HUES48 (cell line): ENCODE measurements around the gene SPRED2.
"Not testable (repeated sequence)": the region's sequence is repeated elsewhere in the genome, so short reads cannot be mapped to it uniquely, and the experiment has no call there.

ENCODE experiments used
- H3K27ac ChIP-seq: one replicate; pipeline ENCODE4 v1.7.0; 2013; ENCODE audit warnings: low read depth, low read length, inconsistent platforms
- H3K27me3 ChIP-seq: 2 replicates; pipeline ENCODE4 v1.6.1; 2013; ENCODE audit warnings: mild to moderate bottlenecking, low read length; ENCODE audit not compliant: control insufficient read depth, insufficient read depth
- H3K36me3 ChIP-seq: 2 replicates; pipeline ENCODE4 v1.6.1; 2013; ENCODE audit warnings: low read length; ENCODE audit not compliant: control insufficient read depth, insufficient read depth
- H3K4me1 ChIP-seq: 2 replicates; pipeline ENCODE4 v1.6.1; 2013; ENCODE audit warnings: mild to moderate bottlenecking, low read length; ENCODE audit not compliant: control insufficient read depth, insufficient read depth
- H3K4me3 ChIP-seq: 2 replicates; pipeline ENCODE4 v1.5.1; 2013; ENCODE audit warnings: mild to moderate bottlenecking, low read depth, low read length
- H3K9ac ChIP-seq: 2 replicates; pipeline ENCODE4 v1.6.1; 2013; ENCODE audit warnings: mild to moderate bottlenecking, low read depth, low read length, moderate library complexity
- H3K9me3 ChIP-seq: 2 replicates; pipeline ENCODE4 v1.6.1; 2013; ENCODE audit warnings: low read length; ENCODE audit not compliant: control insufficient read depth, insufficient read depth

SPRED2 gene

GRCh38 chr2:65319072-65319673 is 113.2 kb downstream of the SPRED2 start:
- Histone ChIP-seq H3K9me3 (no peaks in the 10 kb centered on the region), H3K27ac (no peak overlapping the region), H3K4me1 (no peaks in the 10 kb centered on the region), H3K27me3 (no peaks in the 10 kb centered on the region), H3K36me3 (peaks cover 21% of the 10 kb centered on the region; the same call in 1 of the 2 replicates), H3K9ac (no peak overlapping the region), H3K4me3 (no peak overlapping the region)

- Histone ChIP-seq H3K27me3 (no peaks in the 10 kb centered on the region), H3K36me3 (peaks cover 33% of the 10 kb centered on the region), H3K9me3 (no peaks in the 10 kb centered on the region), H3K27ac (no peak overlapping the region), H3K4me3 (no peak overlapping the region), H3K4me1 (no peaks in the 10 kb centered on the region), H3K9ac (no peak overlapping the region)
Observed at GRCh38 chr2:65317841-65318240, 114.6 kb downstream of the SPRED2 start.

- H3K4me1 ChIP-seq, H3K9me3 ChIP-seq, H3K9ac ChIP-seq, H3K27ac ChIP-seq, H3K27me3 ChIP-seq, H3K4me3 ChIP-seq: not testable (repeated sequence)
- H3K36me3 ChIP-seq: peaks cover 38% of the 10 kb centered on the region
Observed at GRCh38 chr2:65317351-65317750, 115.0 kb downstream of the SPRED2 start.

- peaks cover 47% of the 10 kb centered on the region for H3K36me3 ChIP-seq
- no peak overlapping the region for H3K9ac ChIP-seq
- no peaks in the 10 kb centered on the region for H3K27me3 ChIP-seq
- H3K9me3 ChIP-seq: no peaks in the 10 kb centered on the region
- no peaks in the 10 kb centered on the region for H3K4me1 ChIP-seq
- no peak overlapping the region for H3K27ac ChIP-seq
- H3K4me3 ChIP-seq: no peak overlapping the region
Observed at GRCh38 chr2:65316072-65316471, 116.3 kb downstream of the SPRED2 start.

GRCh38 chr2:65314801-65315441 is 117.5 kb downstream of the SPRED2 start:
- H3K27ac ChIP-seq: no peak overlapping the region
- H3K4me1 ChIP-seq: no peaks in the 10 kb centered on the region
- no peak overlapping the region for H3K9ac ChIP-seq
- peaks cover 47% of the 10 kb centered on the region for H3K36me3 ChIP-seq
- no peaks in the 10 kb centered on the region for H3K9me3 ChIP-seq
- H3K4me3 ChIP-seq: no peak overlapping the region
- no peaks in the 10 kb centered on the region for H3K27me3 ChIP-seq

GRCh38 chr2:65313954-65314256 is 118.5 kb downstream of the SPRED2 start:
- Histone ChIP-seq H3K9me3 (no peaks in the 10 kb centered on the region), H3K4me1 (no peaks in the 10 kb centered on the region), H3K27ac (no peak overlapping the region), H3K4me3 (no peak overlapping the region), H3K9ac (no peak overlapping the region), H3K27me3 (no peaks in the 10 kb centered on the region), H3K36me3 (peaks cover 47% of the 10 kb centered on the region)

- H3K4me1 ChIP-seq: no peaks in the 10 kb centered on the region
- no peaks in the 10 kb centered on the region for H3K9me3 ChIP-seq
- no peak overlapping the region for H3K4me3 ChIP-seq
- H3K9ac ChIP-seq: no peak overlapping the region
- peaks cover 47% of the 10 kb centered on the region for H3K36me3 ChIP-seq
- no peak overlapping the region for H3K27ac ChIP-seq
- H3K27me3 ChIP-seq: no peaks in the 10 kb centered on the region
Observed at GRCh38 chr2:65313126-65313953, 119.1 kb downstream of the SPRED2 start.

- H3K9me3 ChIP-seq: no peaks in the 10 kb centered on the region
- no peak overlapping the region for H3K9ac ChIP-seq
- peaks cover 45% of the 10 kb centered on the region for H3K36me3 ChIP-seq
- no peak overlapping the region for H3K27ac ChIP-seq
- H3K27me3 ChIP-seq: no peaks in the 10 kb centered on the region
- H3K4me1 ChIP-seq: no peaks in the 10 kb centered on the region
- H3K4me3 ChIP-seq: no peak overlapping the region
Observed at GRCh38 chr2:65311596-65311995, 120.8 kb downstream of the SPRED2 start.

GRCh38 chr2:65311049-65311448 is 121.3 kb downstream of the SPRED2 start:
- H3K9me3 ChIP-seq: no peaks in the 10 kb centered on the region
- no peaks in the 10 kb centered on the region for H3K27me3 ChIP-seq
- H3K27ac ChIP-seq: no peak overlapping the region
- H3K36me3 ChIP-seq: peaks cover 40% of the 10 kb centered on the region
- no peak overlapping the region for H3K4me3 ChIP-seq
- no peak overlapping the region for H3K9ac ChIP-seq
- H3K4me1 ChIP-seq: no peaks in the 10 kb centered on the region

- Histone ChIP-seq H3K9ac (no peak overlapping the region), H3K36me3 (peaks cover 30% of the 10 kb centered on the region), H3K27ac (no peak overlapping the region), H3K4me1 (no peaks in the 10 kb centered on the region), H3K9me3 (no peaks in the 10 kb centered on the region), H3K27me3 (no peaks in the 10 kb centered on the region), H3K4me3 (no peak overlapping the region)
Observed at GRCh38 chr2:65309699-65310098, 122.7 kb downstream of the SPRED2 start.

- H3K27me3 ChIP-seq: peaks cover 5% of the 10 kb centered on the region
- no peaks in the 10 kb centered on the region for H3K9me3 ChIP-seq
- H3K9ac ChIP-seq: no peak overlapping the region
- H3K36me3 ChIP-seq: no peaks in the 10 kb centered on the region
- no peak overlapping the region for H3K27ac ChIP-seq
- peaks cover 14% of the 10 kb centered on the region for H3K4me1 ChIP-seq
- H3K4me3 ChIP-seq: no peak overlapping the region
Observed at GRCh38 chr2:65305934-65306333, 126.5 kb downstream of the SPRED2 start.
